Spinal cord (tissue), 10 donors: ENCODE results near the gene PTPRK. TPM values are rescaled to one million over a fixed set of nuclear protein-coding genes. Genes with fewer than 3 reads are reported as not detected.

Source experiments
- DNase-seq, 6 donors: peaks; one replicate each; pipeline versions ENCODE4 v3.0.0 to v3.0.0-alpha.2; 2013 to 2015; ENCODE audit warnings: low spot score in 6 of 6, low read depth in 4 of 6
- H3K27ac ChIP-seq: one replicate; pipeline ENCODE4 v1.5.1; 2013; ENCODE audit warnings: low read depth, low read length, control low read depth
- H3K27me3 ChIP-seq: one replicate; pipeline ENCODE4 v1.6.1; 2013; ENCODE audit warnings: low read length; ENCODE audit not compliant: control insufficient read depth, insufficient read depth
- H3K36me3 ChIP-seq: one replicate; pipeline ENCODE4 v1.6.1; 2013; ENCODE audit warnings: low read length; ENCODE audit not compliant: control insufficient read depth, insufficient read depth
- H3K4me1 ChIP-seq: one replicate; pipeline ENCODE4 v1.6.1; 2013; ENCODE audit warnings: low read length; ENCODE audit not compliant: control insufficient read depth, insufficient read depth
- H3K4me3 ChIP-seq: one replicate; pipeline ENCODE4 v1.5.1; 2013; ENCODE audit warnings: low read depth, low read length, control low read depth
- H3K9me3 ChIP-seq: one replicate; pipeline ENCODE4 v1.6.1; 2013; ENCODE audit warnings: low read length; ENCODE audit not compliant: control insufficient read depth, insufficient read depth
- WGBS: methylation state at CpG from one replicate; pipeline ENCODE4 v1.1.5; 2013; ENCODE audit warnings: missing lambda C conversion rate; ENCODE audit not compliant: insufficient coverage; 5-methylcytosine and 5-hydroxymethylcytosine counted together
- polyA plus RNA-seq, 2 donors: library from polyadenylated mRNA; unstranded; fragments of 120-200 nt; gene quantifications; one replicate each; pipeline ENCODE4 v1.2.1, GENCODE V29; 2013; ENCODE audit not compliant: insufficient read length in 2 of 2
- total RNA-seq, 2 donors: library from RNA; depleted of rRNA in 1 of 2; stranded (reverse); fragments of 120-200 nt in 1 of 2; fragments of >200 nt in 1 of 2; gene quantifications; one replicate each; pipeline versions ENCODE4 v1.2.3 to v1.2.4, GENCODE V29; 2013 to 2014
- donor health status: healthy.

Gene PTPRK
- total and polyA plus RNA-seq, 4 donors = 28.4 to 63.4 (median 34.1) TPM

DNA sequence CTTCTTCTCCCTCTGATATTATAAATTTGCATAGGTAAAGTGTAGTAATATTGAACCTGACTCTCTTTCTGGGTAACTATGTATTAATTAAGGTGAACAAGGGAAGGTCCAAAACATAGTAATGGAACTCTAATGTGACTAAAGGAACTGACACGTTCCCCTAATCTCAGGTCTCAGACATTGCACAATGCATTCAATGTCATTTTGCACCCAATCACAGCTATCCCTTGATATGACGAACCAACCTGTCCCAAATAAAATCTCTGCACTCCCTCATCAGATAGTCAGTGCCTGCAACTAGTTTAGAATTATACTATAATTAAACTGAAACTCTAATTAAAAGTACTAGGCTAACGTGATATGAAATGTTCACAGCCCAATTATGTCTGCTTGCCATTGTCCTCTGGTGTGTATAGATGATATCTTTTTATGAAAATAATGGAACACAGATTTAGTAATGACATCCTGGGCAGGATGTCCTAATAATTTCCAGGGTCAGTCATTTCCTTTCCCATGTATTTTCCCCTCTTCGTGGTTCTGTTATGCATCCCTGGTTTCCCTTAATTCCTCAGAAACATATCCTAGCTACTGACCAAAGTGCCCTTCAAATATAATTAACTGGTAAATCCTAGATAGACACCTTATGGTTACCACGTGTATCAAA lies 36.8 kb downstream of the PTPRK start:
- Histone ChIP-seq H3K36me3 (no peaks in the 10 kb centered on the region), H3K9me3 (no peaks in the 10 kb centered on the region), H3K4me3 (no peak overlapping the region), H3K4me1 (no peaks in the 10 kb centered on the region), H3K27me3 (no peaks in the 10 kb centered on the region), H3K27ac (no peak overlapping the region)
- no peak for DNase-seq
- 92% methylated on average over 2 of the region's 5 CpGs for WGBS

DNA sequence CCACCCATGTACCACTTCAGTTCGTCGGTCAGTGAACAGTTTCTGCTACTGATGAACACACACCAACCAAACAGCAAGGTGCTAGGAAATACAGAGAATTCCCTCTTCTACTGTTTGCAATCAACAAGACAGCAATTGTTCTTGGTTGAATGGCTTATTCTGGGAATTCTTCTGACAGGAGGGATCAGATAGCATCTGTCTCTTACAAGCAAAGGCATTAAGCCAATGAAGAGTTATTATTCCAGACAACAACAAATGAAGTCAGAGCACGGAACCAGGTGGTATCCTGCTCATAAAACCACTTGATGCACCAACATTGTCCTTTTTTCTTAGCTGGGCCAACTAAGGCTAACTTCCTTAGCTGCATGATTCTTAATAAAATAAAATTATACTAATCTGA lies 37.8 kb downstream of the PTPRK start:
- Histone ChIP-seq H3K27me3 (no peaks in the 10 kb centered on the region), H3K4me1 (no peaks in the 10 kb centered on the region), H3K9me3 (no peaks in the 10 kb centered on the region), H3K36me3 (no peaks in the 10 kb centered on the region), H3K27ac (no peak overlapping the region), H3K4me3 (no peak overlapping the region)
- 80% methylated on average over 1 of the region's 3 CpGs for WGBS
- DNase-seq = peak in 2 of 6 donors; percentile 32 to 37

DNA sequence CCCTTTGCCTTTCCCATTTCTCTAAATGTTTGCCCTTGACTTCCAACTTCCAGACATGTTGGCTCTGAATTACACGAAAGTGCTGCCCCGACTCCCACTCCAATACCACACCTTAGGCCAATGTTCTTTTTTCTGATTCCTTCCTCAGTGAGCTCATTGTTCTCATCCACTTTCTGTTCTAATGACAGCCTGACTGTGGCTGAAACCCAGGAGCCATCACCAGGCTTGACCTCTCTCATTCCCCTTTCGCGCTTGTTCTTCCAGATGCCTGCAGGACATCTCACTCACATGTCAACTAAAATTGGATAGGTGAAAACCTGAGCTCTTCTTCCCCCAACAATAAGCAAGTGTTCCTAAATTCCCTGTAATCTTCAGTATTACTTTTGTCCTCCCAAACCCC lies 40.4 kb downstream of the PTPRK start:
- Histone ChIP-seq H3K9me3 (no peaks in the 10 kb centered on the region), H3K4me3 (no peak overlapping the region), H3K36me3 (no peaks in the 10 kb centered on the region), H3K27me3 (no peaks in the 10 kb centered on the region), H3K27ac (no peak overlapping the region), H3K4me1 (no peaks in the 10 kb centered on the region)
- WGBS = 91% methylated on average over 4 of the region's 4 CpGs
- no peak for DNase-seq

DNA sequence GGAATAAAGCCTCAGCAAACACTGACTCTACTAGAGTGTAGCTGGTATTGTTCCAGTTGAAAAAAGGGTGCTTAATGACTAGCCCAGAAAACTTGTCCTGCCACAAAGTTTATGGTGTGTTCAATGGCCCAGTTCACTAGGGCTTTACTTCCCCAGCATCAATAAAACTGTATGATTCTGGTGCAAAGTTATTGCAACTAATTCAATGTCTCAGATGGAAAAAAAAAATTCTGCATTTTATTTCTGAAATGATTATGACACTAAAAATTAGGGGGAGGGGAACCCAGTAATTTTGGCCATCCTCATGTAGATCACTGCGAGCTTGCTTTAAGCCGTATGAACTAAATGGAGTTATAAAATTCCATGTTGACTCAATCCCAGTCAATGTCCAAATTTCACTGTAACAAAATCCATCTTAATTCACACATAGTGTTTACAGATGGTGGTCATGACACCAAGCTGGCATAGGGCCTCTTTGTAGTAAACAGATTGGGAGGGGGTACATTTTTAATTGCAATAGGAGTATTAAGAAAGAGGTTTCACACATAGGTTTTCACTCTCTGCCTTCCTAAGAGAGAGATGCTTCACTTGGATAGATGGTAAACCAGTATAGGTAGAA lies 41.2 kb downstream of the PTPRK start:
- Histone ChIP-seq H3K27me3 (no peaks in the 10 kb centered on the region), H3K4me3 (no peak overlapping the region), H3K4me1 (no peaks in the 10 kb centered on the region), H3K36me3 (no peaks in the 10 kb centered on the region), H3K9me3 (no peaks in the 10 kb centered on the region), H3K27ac (no peak overlapping the region)
- no peak for DNase-seq
- no CpG with 5 or more reads among the region's 2 CpGs for WGBS

DNA sequence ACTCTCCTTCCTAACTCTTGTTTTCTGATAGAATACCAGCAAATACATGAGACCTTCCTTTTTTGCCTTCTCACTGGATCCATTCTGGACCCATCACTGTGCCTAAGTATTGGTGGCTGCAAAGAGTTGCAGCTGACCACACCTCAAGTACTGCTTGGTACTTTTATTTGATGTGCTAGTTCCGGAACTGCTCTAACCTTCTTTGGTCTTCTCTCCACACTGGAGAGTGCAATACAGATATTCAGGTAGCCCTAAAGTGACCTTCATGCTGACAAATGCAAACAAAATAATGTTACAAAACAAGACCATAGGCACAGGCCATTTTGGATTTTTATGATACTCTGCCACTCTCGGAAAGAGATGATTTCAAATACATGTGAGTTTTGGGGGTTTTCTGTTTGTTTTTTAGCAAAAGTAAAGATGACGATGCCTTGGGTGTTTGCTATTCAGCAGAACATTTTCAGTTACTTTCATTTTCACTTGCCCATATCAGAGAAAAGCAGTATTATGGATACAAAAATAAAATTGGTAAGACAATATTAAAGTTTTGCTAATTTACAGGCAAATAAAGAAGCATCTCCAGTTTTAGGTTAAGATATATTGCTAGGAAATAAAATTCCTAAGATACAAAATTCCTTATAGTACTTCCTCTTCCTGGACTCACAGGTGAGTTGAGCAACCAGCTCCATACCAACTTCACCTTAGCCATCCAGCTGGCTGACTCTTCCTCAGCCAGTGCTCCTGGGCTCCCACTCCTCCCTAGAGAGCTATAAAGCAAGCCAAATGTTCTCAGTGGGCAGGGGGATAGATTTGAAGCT lies 42.0 kb downstream of the PTPRK start:
- H3K9me3 ChIP-seq = no peaks in the 10 kb centered on the region
- DNase-seq = no peak
- no peak overlapping the region for H3K27ac ChIP-seq
- H3K4me3 ChIP-seq = no peak overlapping the region
- no peaks in the 10 kb centered on the region for H3K4me1 ChIP-seq
- no CpG with 5 or more reads among the region's 3 CpGs for WGBS
- H3K27me3 ChIP-seq = no peaks in the 10 kb centered on the region
- H3K36me3 ChIP-seq = no peaks in the 10 kb centered on the region

DNA sequence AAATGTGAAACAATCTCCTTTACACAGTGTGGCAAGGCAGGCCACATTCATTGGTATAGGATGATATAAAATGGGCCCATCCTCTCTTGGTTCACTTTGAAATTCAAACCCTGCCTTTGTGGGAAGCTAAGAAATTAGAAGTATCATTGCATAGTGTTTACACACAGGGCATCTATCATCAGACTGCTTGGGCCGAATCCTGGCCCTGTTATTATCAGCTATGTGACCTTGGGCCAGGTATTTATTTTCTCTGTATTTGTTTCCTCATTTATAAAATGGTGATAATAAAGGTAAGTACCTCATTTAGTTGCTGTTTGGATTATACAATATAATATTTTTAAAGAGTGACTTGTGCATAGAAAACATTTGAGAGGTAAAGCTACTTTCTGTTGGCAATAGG lies 45.5 kb downstream of the PTPRK start:
- Histone ChIP-seq H3K9me3 (no peaks in the 10 kb centered on the region), H3K4me1 (no peaks in the 10 kb centered on the region), H3K27ac (no peak overlapping the region), H3K4me3 (no peak overlapping the region), H3K36me3 (no peaks in the 10 kb centered on the region), H3K27me3 (no peaks in the 10 kb centered on the region)
- no CpG with 5 or more reads among the region's 1 CpG for WGBS
- no peak for DNase-seq

DNA sequence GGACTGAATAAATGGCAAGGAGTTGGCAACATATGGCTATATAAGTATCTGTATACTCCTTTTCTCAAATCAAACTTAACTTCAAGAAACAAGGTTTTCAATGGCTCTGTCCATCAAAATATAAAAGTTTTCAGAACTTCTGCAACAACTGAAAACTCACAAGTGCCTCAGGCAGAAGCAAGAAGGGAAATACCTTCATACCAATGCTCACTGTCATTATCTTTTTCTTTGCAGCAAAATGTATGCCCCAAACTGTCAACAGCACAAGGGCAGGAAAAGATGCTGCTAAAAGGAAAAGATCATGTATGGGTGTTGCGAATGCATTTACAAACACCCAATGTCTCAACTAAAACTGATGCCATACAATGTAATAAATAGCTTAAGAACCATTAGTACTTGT lies 45.9 kb downstream of the PTPRK start:
- Histone ChIP-seq H3K9me3 (no peaks in the 10 kb centered on the region), H3K27me3 (no peaks in the 10 kb centered on the region), H3K36me3 (no peaks in the 10 kb centered on the region), H3K4me3 (no peak overlapping the region), H3K4me1 (no peaks in the 10 kb centered on the region), H3K27ac (no peak overlapping the region)
- no CpG with 5 or more reads among the region's 1 CpG for WGBS
- DNase-seq = no peak

DNA sequence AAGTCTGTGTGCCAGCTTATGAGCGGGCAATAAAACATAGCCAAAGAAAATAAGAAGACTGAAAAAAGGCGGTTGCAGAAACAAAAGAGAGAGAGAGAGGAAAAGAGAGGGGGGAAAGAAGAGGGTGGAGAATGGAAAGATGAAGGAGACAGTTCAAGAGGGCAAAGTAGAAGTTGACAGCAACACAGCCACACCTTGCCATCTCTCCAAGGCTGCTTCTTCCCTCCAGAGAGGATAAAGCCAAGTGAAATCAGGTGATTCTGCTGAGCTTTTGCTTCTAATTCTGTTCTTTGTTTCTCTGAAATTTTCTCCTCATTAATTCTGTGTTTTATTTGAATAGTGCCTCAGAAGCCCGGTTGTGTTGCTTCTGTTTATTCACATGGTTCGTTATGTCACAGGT lies 48.5 kb downstream of the PTPRK start:
- DNase-seq = no peak
- Histone ChIP-seq H3K27ac (no peak overlapping the region), H3K9me3 (no peaks in the 10 kb centered on the region)

DNA sequence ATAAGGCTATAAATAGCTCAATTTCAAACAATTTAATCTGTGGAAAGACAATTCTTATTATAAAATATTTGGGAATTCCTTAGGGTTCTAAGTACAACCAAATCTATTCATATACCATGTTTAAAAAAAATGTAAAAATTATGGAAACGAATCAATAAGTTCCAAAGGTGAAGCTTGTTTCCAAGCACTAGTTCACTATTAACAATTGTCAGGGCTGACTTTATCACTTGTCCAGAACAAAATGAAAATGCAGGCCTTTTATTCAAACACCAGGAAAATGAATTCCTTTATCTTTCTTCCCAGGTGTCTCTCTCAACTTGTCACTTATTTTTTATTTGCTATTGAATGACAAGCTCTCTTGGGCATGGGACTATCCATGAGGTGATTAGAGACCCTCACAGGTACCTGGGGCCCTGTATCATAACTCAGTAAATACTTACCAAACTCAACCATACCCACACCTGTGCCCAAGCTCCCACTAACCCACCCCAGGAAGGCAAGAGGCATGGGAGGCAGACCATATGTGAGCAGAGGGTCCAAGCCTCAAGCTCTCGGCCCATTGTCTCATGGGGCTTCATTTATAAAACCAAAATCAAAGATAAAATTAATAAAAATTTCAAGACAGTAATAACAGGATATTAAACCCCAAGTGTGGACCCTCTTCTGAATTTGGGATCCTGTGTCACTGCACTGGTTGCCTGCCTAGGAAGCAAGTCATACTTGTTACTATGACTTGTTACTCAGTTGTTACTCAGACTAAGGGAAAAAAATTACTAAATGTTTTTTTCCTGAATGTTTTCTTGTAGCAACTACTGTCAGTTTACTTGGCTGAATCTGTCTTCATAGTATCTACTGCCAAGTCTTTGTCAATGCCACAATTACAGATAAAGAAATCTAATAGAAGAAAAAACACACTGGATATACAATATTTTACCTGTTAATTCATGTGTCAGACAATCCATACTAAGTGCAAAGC lies 54.7 kb downstream of the PTPRK start:
- Histone ChIP-seq H3K9me3 (no peaks in the 10 kb centered on the region), H3K4me3 (no peak overlapping the region), H3K27me3 (no peaks in the 10 kb centered on the region), H3K4me1 (no peaks in the 10 kb centered on the region), H3K36me3 (no peaks in the 10 kb centered on the region), H3K27ac (no peak overlapping the region)
- DNase-seq = no peak
- WGBS = 100% methylated on average over 1 of the region's 2 CpGs

More for the DNA sequence above, 48.5 kb downstream of the PTPRK start:
- Histone ChIP-seq H3K4me1 (no peaks in the 10 kb centered on the region), H3K27me3 (no peaks in the 10 kb centered on the region), H3K4me3 (no peak overlapping the region), H3K36me3 (no peaks in the 10 kb centered on the region)
- 78% methylated on average over 2 of the region's 4 CpGs for WGBS
